ENCODE results near the gene ABCA4.

Gene ABCA4

GRCh38 chr1:94079989-94080388, 41.0 kb downstream of the ABCA4 start:
- no peak for DNase-seq

- DNase-seq: no peak
Measured at GRCh38 chr1:94079080-94079940, 41.6 kb downstream of the ABCA4 start.

- DNase-seq: no peak
Measured at GRCh38 chr1:94072840-94073522, 48.0 kb downstream of the ABCA4 start.

- DNase-seq: no peak
Measured at GRCh38 chr1:94071976-94072375, 49.0 kb downstream of the ABCA4 start.

GRCh38 chr1:94071391-94071790, 49.6 kb downstream of the ABCA4 start:
- DNase-seq: no peak

- no peak for DNase-seq
Measured at GRCh38 chr1:94070865-94071264, 50.1 kb downstream of the ABCA4 start.

- DNase-seq: no peak
Measured at GRCh38 chr1:94069919-94070285, 51.0 kb downstream of the ABCA4 start.

- DNase-seq: no peak
Measured at GRCh38 chr1:94068999-94069918, 51.7 kb downstream of the ABCA4 start.

GRCh38 chr1:94068096-94068998, 52.6 kb downstream of the ABCA4 start:
- DNase-seq: no peak

GRCh38 chr1:94067196-94067595, 53.8 kb downstream of the ABCA4 start:
- DNase-seq: no peak

- DNase-seq: no peak
Measured at GRCh38 chr1:94063379-94063778, 57.6 kb downstream of the ABCA4 start.

- no peak for DNase-seq
Measured at GRCh38 chr1:94061513-94062443, 59.2 kb downstream of the ABCA4 start.

GRCh38 chr1:94060720-94061119, 60.2 kb downstream of the ABCA4 start:
- DNase-seq: no peak

- no peak for DNase-seq
Measured at GRCh38 chr1:94058766-94059165, 62.2 kb downstream of the ABCA4 start.

- DNase-seq: no peak
Measured at GRCh38 chr1:94056996-94057395, 64.0 kb downstream of the ABCA4 start.

GRCh38 chr1:94056171-94056570, 64.8 kb downstream of the ABCA4 start:
- no peak for DNase-seq

- no peak for DNase-seq
Measured at GRCh38 chr1:94055459-94056122, 65.4 kb downstream of the ABCA4 start.

GRCh38 chr1:94050675-94051074, 70.3 kb downstream of the ABCA4 start:
- no peak for DNase-seq

- no peak for DNase-seq
Measured at GRCh38 chr1:94050254-94050653, 70.7 kb downstream of the ABCA4 start.

- DNase-seq: no peak
Measured at GRCh38 chr1:94049791-94050190, 71.2 kb downstream of the ABCA4 start.
